Measurements from ENCODE around the gene USHBP1. TPM values are rescaled to one million over a fixed set of nuclear protein-coding genes. Genes with fewer than 3 reads are reported as not detected.

The USHBP1 gene
- total RNA-seq, 1 experiment from 2014 or later: 12.3 TPM

DNA sequence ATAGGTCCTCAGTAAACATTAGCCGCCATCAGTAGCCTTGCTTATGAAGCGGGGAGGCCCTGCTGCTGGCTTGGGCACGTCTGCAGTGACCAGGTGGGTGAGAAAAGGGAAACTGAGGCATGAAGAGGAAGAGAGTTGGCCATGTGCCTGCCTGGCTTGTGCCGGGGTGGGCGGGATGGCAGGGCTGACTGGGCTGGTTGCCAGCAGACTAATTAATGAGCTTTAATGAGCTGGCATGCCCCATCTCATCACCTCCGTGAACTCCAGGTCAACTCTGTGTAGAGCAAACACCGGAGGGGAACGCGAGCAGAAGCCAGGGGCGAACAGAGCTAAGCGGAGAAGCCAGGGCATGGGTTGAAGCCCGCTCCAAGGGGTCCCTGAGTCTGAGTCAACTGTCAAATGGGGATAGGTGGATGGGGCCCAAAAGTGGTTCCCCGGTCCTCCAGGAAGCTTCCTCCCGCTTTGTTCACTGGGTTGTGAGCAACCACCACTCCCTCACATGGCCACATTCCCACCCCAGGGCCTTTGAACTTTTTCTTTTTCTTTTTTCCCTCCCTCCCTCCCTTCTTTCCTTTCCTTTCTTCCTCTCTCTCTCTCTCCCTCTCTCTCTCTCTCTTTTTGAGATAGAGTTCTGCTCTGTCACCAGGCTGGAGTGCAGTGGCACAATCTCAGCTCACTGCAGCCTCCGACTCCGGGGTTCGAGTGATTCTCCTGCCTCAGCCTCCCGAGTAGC lies 27.6 kb downstream of the USHBP1 start:
- H3K27ac Mint-ChIP-seq: peak overlapping the region; percentile 78

DNA sequence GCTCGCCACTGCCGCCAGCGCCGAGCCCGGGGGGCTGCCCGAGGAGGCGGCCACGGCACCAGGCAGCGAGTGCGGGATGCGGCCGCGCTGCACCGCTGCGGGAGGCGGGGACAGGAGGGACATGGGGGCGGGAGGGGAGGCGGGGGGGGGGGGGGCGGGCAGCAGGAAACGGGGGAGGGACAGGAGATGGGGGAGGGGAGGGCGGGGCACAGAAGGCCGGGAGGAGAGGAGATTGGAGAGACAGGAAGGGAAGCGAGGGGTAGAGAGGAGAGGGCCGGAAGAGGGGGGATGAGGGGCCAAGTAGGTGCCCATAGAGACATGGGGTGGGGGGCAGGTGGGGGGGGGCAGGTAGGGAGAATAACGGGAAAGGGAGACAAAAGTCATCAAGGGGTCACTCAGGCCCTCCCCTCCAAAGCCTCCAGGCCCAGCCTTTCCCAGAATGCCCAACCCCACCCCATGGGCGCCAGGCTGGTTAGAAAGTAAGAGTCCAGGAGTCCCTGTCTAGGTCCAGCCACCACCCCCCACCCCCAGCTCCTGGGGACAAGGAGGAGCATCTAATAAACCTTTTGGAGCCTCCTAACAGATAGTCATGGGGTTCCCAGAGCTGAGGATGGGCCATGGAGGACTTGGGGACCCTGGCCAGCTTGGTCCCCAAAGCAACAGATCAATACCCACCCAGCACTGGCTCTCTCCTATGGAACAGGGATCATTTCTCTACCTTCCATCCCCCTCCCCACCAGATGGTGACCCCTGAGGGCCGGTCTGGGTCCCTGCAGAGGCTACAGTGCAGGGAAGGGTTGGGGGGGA lies 28.4 kb downstream of the USHBP1 start:
- H3K9me3 Mint-ChIP-seq: no peaks in the 10 kb centered on the region
- no peaks in the 10 kb centered on the region for H3K27me3 Mint-ChIP-seq (ENCODE audit: low read depth)
- TF ChIP-seq RELA (CRISPR knock-in tag; IDR thresholded peaks at IDR 0.05; ENCODE audit: borderline replicate concordance) (0 out of 2 replicates have a peak, but pooled peaks have one; percentile 5), KAT7 (CRISPR knock-in tag; IDR thresholded peaks at IDR 0.05; ENCODE audit: borderline replicate concordance) (0 out of 2 replicates have a peak, but pooled peaks have one; percentile 26)
- TF ChIP-seq, protein P1, sequence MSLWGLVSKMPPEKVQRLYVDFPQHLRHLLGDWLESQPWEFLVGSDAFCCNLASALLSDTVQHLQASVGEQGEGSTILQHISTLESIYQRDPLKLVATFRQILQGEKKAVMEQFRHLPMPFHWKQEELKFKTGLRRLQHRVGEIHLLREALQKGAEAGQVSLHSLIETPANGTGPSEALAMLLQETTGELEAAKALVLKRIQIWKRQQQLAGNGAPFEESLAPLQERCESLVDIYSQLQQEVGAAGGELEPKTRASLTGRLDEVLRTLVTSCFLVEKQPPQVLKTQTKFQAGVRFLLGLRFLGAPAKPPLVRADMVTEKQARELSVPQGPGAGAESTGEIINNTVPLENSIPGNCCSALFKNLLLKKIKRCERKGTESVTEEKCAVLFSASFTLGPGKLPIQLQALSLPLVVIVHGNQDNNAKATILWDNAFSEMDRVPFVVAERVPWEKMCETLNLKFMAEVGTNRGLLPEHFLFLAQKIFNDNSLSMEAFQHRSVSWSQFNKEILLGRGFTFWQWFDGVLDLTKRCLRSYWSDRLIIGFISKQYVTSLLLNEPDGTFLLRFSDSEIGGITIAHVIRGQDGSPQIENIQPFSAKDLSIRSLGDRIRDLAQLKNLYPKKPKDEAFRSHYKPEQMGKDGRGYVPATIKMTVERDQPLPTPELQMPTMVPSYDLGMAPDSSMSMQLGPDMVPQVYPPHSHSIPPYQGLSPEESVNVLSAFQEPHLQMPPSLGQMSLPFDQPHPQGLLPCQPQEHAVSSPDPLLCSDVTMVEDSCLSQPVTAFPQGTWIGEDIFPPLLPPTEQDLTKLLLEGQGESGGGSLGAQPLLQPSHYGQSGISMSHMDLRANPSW (CRISPR knock-in tag; conservative IDR thresholded peaks at IDR 0.05; ENCODE audit: low read depth): no peak
- peak overlapping the region; percentile 80; the same call in 1 of the 2 replicates for H3K4me3 Mint-ChIP-seq
- CTCF ChIA-PET: interaction anchor here (1.0 to 3.2 kb wide), 9 partner anchors 8 to 189 kb away, joined by 3 to 12 read pairs (median 7); partner anchors contain the start of genes MRPL34, OCEL1 and USE1
- peak; percentile 33 for ATAC-seq
- DNase-seq (ENCODE audit: low spot score): peak; percentile 62
- H3K4me1 Mint-ChIP-seq: peaks cover 34% of the 10 kb centered on the region
- peak overlapping the region; percentile 78; the same call in 1 of the 2 replicates for H3K27ac Mint-ChIP-seq
- H3K36me3 Mint-ChIP-seq: peaks cover 34% of the 10 kb centered on the region
- POLR2A ChIA-PET: interaction anchor here (0.5 to 2.8 kb wide), 5 partner anchors 9 to 400 kb away, joined by 3 to 9 read pairs (median 5); partner anchors contain the start of genes BABAM1 and OCEL1

More for the DNA sequence above, 27.6 kb downstream of the USHBP1 start:
- H3K4me1 Mint-ChIP-seq: peaks cover 40% of the 10 kb centered on the region
- no peak overlapping the region for H3K4me3 Mint-ChIP-seq
- TF ChIP-seq ZNF671 (CRISPR knock-in tag; IDR thresholded peaks at IDR 0.05) (no peak), ZNF317 (CRISPR knock-in tag; IDR thresholded peaks at IDR 0.05; ENCODE audit: borderline replicate concordance, low read depth) (no peak), MXD4 (CRISPR knock-in tag; IDR thresholded peaks at IDR 0.05; ENCODE audit: borderline replicate concordance) (no peak), ZNF396 (CRISPR knock-in tag; IDR thresholded peaks at IDR 0.05; ENCODE audit: borderline replicate concordance) (no peak), RORB (CRISPR knock-in tag; IDR thresholded peaks at IDR 0.05) (no peak)
- TF ChIP-seq, protein P2, sequence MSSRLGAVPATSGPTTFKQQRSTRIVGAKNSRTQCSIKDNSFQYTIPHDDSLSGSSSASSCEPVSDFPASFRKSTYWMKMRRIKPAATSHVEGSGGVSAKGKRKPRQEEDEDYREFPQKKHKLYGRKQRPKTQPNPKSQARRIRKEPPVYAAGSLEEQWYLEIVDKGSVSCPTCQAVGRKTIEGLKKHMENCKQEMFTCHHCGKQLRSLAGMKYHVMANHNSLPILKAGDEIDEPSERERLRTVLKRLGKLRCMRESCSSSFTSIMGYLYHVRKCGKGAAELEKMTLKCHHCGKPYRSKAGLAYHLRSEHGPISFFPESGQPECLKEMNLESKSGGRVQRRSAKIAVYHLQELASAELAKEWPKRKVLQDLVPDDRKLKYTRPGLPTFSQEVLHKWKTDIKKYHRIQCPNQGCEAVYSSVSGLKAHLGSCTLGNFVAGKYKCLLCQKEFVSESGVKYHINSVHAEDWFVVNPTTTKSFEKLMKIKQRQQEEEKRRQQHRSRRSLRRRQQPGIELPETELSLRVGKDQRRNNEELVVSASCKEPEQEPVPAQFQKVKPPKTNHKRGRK (CRISPR knock-in tag; IDR thresholded peaks at IDR 0.05; ENCODE audit: borderline replicate concordance): no peak
- TF ChIP-seq, protein P3, sequence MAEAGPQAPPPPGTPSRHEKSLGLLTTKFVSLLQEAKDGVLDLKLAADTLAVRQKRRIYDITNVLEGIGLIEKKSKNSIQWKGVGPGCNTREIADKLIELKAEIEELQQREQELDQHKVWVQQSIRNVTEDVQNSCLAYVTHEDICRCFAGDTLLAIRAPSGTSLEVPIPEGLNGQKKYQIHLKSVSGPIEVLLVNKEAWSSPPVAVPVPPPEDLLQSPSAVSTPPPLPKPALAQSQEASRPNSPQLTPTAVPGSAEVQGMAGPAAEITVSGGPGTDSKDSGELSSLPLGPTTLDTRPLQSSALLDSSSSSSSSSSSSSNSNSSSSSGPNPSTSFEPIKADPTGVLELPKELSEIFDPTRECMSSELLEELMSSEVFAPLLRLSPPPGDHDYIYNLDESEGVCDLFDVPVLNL (CRISPR knock-in tag; IDR thresholded peaks at IDR 0.05; ENCODE audit: borderline replicate concordance, low read depth): no peak
- TF ChIP-seq, protein P4, sequence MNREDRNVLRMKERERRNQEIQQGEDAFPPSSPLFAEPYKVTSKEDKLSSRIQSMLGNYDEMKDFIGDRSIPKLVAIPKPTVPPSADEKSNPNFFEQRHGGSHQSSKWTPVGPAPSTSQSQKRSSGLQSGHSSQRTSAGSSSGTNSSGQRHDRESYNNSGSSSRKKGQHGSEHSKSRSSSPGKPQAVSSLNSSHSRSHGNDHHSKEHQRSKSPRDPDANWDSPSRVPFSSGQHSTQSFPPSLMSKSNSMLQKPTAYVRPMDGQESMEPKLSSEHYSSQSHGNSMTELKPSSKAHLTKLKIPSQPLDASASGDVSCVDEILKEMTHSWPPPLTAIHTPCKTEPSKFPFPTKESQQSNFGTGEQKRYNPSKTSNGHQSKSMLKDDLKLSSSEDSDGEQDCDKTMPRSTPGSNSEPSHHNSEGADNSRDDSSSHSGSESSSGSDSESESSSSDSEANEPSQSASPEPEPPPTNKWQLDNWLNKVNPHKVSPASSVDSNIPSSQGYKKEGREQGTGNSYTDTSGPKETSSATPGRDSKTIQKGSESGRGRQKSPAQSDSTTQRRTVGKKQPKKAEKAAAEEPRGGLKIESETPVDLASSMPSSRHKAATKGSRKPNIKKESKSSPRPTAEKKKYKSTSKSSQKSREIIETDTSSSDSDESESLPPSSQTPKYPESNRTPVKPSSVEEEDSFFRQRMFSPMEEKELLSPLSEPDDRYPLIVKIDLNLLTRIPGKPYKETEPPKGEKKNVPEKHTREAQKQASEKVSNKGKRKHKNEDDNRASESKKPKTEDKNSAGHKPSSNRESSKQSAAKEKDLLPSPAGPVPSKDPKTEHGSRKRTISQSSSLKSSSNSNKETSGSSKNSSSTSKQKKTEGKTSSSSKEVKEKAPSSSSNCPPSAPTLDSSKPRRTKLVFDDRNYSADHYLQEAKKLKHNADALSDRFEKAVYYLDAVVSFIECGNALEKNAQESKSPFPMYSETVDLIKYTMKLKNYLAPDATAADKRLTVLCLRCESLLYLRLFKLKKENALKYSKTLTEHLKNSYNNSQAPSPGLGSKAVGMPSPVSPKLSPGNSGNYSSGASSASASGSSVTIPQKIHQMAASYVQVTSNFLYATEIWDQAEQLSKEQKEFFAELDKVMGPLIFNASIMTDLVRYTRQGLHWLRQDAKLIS (CRISPR knock-in tag; IDR thresholded peaks at IDR 0.05; ENCODE audit: borderline replicate concordance): no peak
- TF ChIP-seq, protein P5, sequence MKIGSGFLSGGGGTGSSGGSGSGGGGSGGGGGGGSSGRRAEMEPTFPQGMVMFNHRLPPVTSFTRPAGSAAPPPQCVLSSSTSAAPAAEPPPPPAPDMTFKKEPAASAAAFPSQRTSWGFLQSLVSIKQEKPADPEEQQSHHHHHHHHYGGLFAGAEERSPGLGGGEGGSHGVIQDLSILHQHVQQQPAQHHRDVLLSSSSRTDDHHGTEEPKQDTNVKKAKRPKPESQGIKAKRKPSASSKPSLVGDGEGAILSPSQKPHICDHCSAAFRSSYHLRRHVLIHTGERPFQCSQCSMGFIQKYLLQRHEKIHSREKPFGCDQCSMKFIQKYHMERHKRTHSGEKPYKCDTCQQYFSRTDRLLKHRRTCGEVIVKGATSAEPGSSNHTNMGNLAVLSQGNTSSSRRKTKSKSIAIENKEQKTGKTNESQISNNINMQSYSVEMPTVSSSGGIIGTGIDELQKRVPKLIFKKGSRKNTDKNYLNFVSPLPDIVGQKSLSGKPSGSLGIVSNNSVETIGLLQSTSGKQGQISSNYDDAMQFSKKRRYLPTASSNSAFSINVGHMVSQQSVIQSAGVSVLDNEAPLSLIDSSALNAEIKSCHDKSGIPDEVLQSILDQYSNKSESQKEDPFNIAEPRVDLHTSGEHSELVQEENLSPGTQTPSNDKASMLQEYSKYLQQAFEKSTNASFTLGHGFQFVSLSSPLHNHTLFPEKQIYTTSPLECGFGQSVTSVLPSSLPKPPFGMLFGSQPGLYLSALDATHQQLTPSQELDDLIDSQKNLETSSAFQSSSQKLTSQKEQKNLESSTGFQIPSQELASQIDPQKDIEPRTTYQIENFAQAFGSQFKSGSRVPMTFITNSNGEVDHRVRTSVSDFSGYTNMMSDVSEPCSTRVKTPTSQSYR (CRISPR knock-in tag; IDR thresholded peaks at IDR 0.05): no peak
- H3K9me3 Mint-ChIP-seq: no peaks in the 10 kb centered on the region
- ATAC-seq (no peak), DNase-seq (ENCODE audit: low spot score) (no peak)
- CTCF ChIA-PET: interaction anchor here (1.0 to 3.2 kb wide), 4 partner anchors 10 to 55 kb away, joined by 3 to 12 read pairs (median 5); partner anchors contain the start of gene USE1
- POLR2A ChIA-PET: interaction anchor here (1.2 to 2.8 kb wide), 3 partner anchors 8 to 30 kb away, joined by 4 to 9 read pairs (median 8); partner anchors contain the start of genes BABAM1 and OCEL1
- peaks cover 28% of the 10 kb centered on the region for H3K36me3 Mint-ChIP-seq
- no peaks in the 10 kb centered on the region for H3K27me3 Mint-ChIP-seq (ENCODE audit: low read depth)

Data from WTC11 (cell line).